ENCODE measurements around the gene BORCS6.

Gene BORCS6

GRCh38 chr17:8206536-8206935 is 16.6 kb upstream of the BORCS6 start:
- H3K27ac ChIP-seq (ENCODE audit: low read depth, low read length) = no peak overlapping the region
- no peak overlapping the region for H3K4me2 ChIP-seq (ENCODE audit: low read length)
- peaks cover 11% of the 10 kb centered on the region for H4K20me1 ChIP-seq (ENCODE audit: control insufficient read depth, insufficient read depth, low read depth, low read length)
- H3K4me1 ChIP-seq (ENCODE audit: control insufficient read depth, low read length) = peaks cover 22% of the 10 kb centered on the region
- H3K79me2 ChIP-seq (ENCODE audit: control insufficient read depth, low read length) = peaks cover 46% of the 10 kb centered on the region
- no peak for TF ChIP-seq CTCF (IDR thresholded peaks at IDR 0.05; ENCODE audit: low read depth, low read length, poor library complexity, severe bottlenecking)
- H3K9me2 ChIP-seq (replicated peaks; ENCODE audit: control insufficient read depth, low read length) = no peaks in the 10 kb centered on the region
- no peaks in the 10 kb centered on the region for H3K9me3 ChIP-seq (ENCODE audit: control insufficient read depth, insufficient read depth, low read length)
- H3F3A ChIP-seq (ENCODE audit: control insufficient read depth, insufficient read depth) = peaks cover 28% of the 10 kb centered on the region
- peaks cover 71% of the 10 kb centered on the region for H3K36me3 ChIP-seq (ENCODE audit: control insufficient read depth, low read length)
- H3K4me3 ChIP-seq (ENCODE audit: low read length) = no peak overlapping the region
- H3K27me3 ChIP-seq (ENCODE audit: control insufficient read depth, low read length) = no peaks in the 10 kb centered on the region

GRCh38 chr17:8204761-8205555 is 15.0 kb upstream of the BORCS6 start:
- H4K20me1 ChIP-seq (ENCODE audit: control insufficient read depth, insufficient read depth, low read depth, low read length) = peaks cover 11% of the 10 kb centered on the region
- TF ChIP-seq EZH2phosphoT487 (IDR thresholded peaks at IDR 0.05; ENCODE audit: borderline replicate concordance, low read length) = no peak
- no peak for TF ChIP-seq CTCF (IDR thresholded peaks at IDR 0.05; ENCODE audit: low read depth, low read length, poor library complexity, severe bottlenecking)
- H3K27ac ChIP-seq (ENCODE audit: low read depth, low read length) = no peak overlapping the region
- H3K79me2 ChIP-seq (ENCODE audit: control insufficient read depth, low read length) = peaks cover 35% of the 10 kb centered on the region
- H3K4me2 ChIP-seq (ENCODE audit: low read length) = no peak overlapping the region
- peaks cover 29% of the 10 kb centered on the region for H3F3A ChIP-seq (ENCODE audit: control insufficient read depth, insufficient read depth)
- peaks cover 71% of the 10 kb centered on the region for H3K36me3 ChIP-seq (ENCODE audit: control insufficient read depth, low read length)
- no peak overlapping the region for H3K4me3 ChIP-seq (ENCODE audit: low read length)
- H3K9me3 ChIP-seq (ENCODE audit: control insufficient read depth, insufficient read depth, low read length) = no peaks in the 10 kb centered on the region
- no peaks in the 10 kb centered on the region for H3K9me2 ChIP-seq (replicated peaks; ENCODE audit: control insufficient read depth, low read length)
- H3K4me1 ChIP-seq (ENCODE audit: control insufficient read depth, low read length) = peaks cover 21% of the 10 kb centered on the region
- no peaks in the 10 kb centered on the region for H3K27me3 ChIP-seq (ENCODE audit: control insufficient read depth, low read length)

GRCh38 chr17:8192070-8192815 is 2.3 kb upstream of the BORCS6 start:
- Histone ChIP-seq H4K20me1 (ENCODE audit: control insufficient read depth, insufficient read depth, low read depth, low read length) (0 out of 2 replicates have a peak, but pooled peaks cover 6% of the 10 kb centered on the region), H3K9me3 (ENCODE audit: control insufficient read depth, insufficient read depth, low read length) (no peaks in the 10 kb centered on the region), H3K4me2 (ENCODE audit: low read length) (peak overlapping the region; percentile 79), H3K9me2 (replicated peaks; ENCODE audit: control insufficient read depth, low read length) (no peaks in the 10 kb centered on the region), H3K27ac (ENCODE audit: low read depth, low read length) (peak overlapping the region; percentile 35; the same call in 1 of the 2 replicates), H3K4me1 (ENCODE audit: control insufficient read depth, low read length) (peaks cover 50% of the 10 kb centered on the region), H3K36me3 (ENCODE audit: control insufficient read depth, low read length) (no peaks in the 10 kb centered on the region), H3K4me3 (ENCODE audit: low read length) (peak overlapping the region; percentile 69), H3F3A (ENCODE audit: control insufficient read depth, insufficient read depth) (peaks cover 17% of the 10 kb centered on the region), H3K27me3 (ENCODE audit: control insufficient read depth, low read length) (no peaks in the 10 kb centered on the region), H3K79me2 (ENCODE audit: control insufficient read depth, low read length) (peaks cover 21% of the 10 kb centered on the region)
- TF ChIP-seq EZH2phosphoT487 (IDR thresholded peaks at IDR 0.05; ENCODE audit: borderline replicate concordance, low read length) = no peak
- no peak for TF ChIP-seq CTCF (IDR thresholded peaks at IDR 0.05; ENCODE audit: low read depth, low read length, poor library complexity, severe bottlenecking)
